Umbilical cord (tissue), 2 donors: Measurements from ENCODE around the gene PDE6B. TPM values are rescaled to one million over a fixed set of nuclear protein-coding genes. Genes with fewer than 3 reads are reported as not detected.
"Not testable (repeated sequence)": the region's sequence is repeated elsewhere in the genome, so short reads cannot be mapped to it uniquely, and the experiment has no call there.

ENCODE experiments used
- DNase-seq: peaks from one replicate; pipeline ENCODE4 v3.0.0-alpha.2; 2015; ENCODE audit warnings: low spot score
- total RNA-seq: library from RNA; depleted of rRNA; stranded (reverse); fragments of >200 nt; gene quantifications from one replicate; pipeline ENCODE4 v1.2.3, GENCODE V29; 2014; ENCODE audit warnings: low replicate concordance; ENCODE audit not compliant: insufficient read depth

The PDE6B gene
- total RNA-seq, 1 donor from 2014 or later, result 7.0 TPM

GRCh38 chr4:669806-670559 is 44.6 kb downstream of the PDE6B start:
- DNase-seq, result not testable (repeated sequence)

- no peak for DNase-seq
These were observed 46.4 kb downstream of the PDE6B start for GRCh38 chr4:671769-672168.

GRCh38 chr4:673349-674091 is 48.1 kb downstream of the PDE6B start:
- peak; percentile 35 for DNase-seq

GRCh38 chr4:674172-675035 is 49.0 kb downstream of the PDE6B start, which contains the start of the genes ATP5ME and MYL5:
TSS of gene ATP5ME (minus strand) at chr4:674276. CDS start at chr4:674247, 29 bp downstream.
TSS of gene MYL5 (plus strand) at chr4:674542. CDS start at chr4:678027, 3,485 bp downstream.
- peak; percentile 98 for DNase-seq

GRCh38 chr4:675036-675882 is 49.9 kb downstream of the PDE6B start:
- DNase-seq, result no peak

- peak; percentile 43 for DNase-seq
These were observed 50.9 kb downstream of the PDE6B start for GRCh38 chr4:675980-676870.

GRCh38 chr4:676871-677235 is 51.5 kb downstream of the PDE6B start:
- no peak for DNase-seq

GRCh38 chr4:677431-678293 is 52.3 kb downstream of the PDE6B start:
- DNase-seq, result peak; percentile 35

- no peak for DNase-seq
These were observed 53.1 kb downstream of the PDE6B start for GRCh38 chr4:678331-679103.

GRCh38 chr4:679104-679481 is 53.7 kb downstream of the PDE6B start:
- no peak for DNase-seq

GRCh38 chr4:679629-680028 is 54.3 kb downstream of the PDE6B start:
- no peak for DNase-seq

- DNase-seq, result no peak
These were observed 54.7 kb downstream of the PDE6B start for GRCh38 chr4:680091-680490.

- no peak for DNase-seq
These were observed 55.2 kb downstream of the PDE6B start for GRCh38 chr4:680551-680927.

GRCh38 chr4:680928-681645 is 55.7 kb downstream of the PDE6B start:
- peak; percentile 63 for DNase-seq

GRCh38 chr4:681736-682451 is 56.5 kb downstream of the PDE6B start:
- no peak for DNase-seq

GRCh38 chr4:682490-683172 is 57.3 kb downstream of the PDE6B start:
- DNase-seq, result no peak
